ENCODE results near the gene SPATA25. TPM values are rescaled to one million over a fixed set of nuclear protein-coding genes. Genes with fewer than 3 reads are reported as not detected.
A peak's percentile ranks its signal among the peaks of the same experiment; 100 is the strongest.

The SPATA25 gene
- polyA plus RNA-seq, 3 donors from 2014 or later, result not detected

GRCh38 chr20:45920462-45921336, 33.3 kb upstream of the SPATA25 start:
- Mint-ChIP-seq H3K27ac (no peak overlapping the region), H3K4me3 (no peak overlapping the region), H3K27me3 (ENCODE audit: low read depth in 3 of 3) (peaks cover 4 to 10% (median 9%) of the 10 kb centered on the region in 3 donors), H3K36me3 (no peaks in the 10 kb centered on the region), H3K4me1 (no peaks in the 10 kb centered on the region), H3K9me3 (no peaks in the 10 kb centered on the region)
- DNase-seq, result no peak

- H3K4me1 Mint-ChIP-seq, result no peaks in the 10 kb centered on the region
- H3K27ac Mint-ChIP-seq, result no peak overlapping the region
- no peaks in the 10 kb centered on the region for H3K36me3 Mint-ChIP-seq
- peaks cover 4 to 10% (median 9%) of the 10 kb centered on the region in 3 donors for H3K27me3 Mint-ChIP-seq (ENCODE audit: low read depth in 3 of 3)
- no peak overlapping the region for H3K4me3 Mint-ChIP-seq
- DNase-seq, result no peak
- H3K9me3 Mint-ChIP-seq, result no peaks in the 10 kb centered on the region
These were observed 32.3 kb upstream of the SPATA25 start for GRCh38 chr20:45919542-45920399.

GRCh38 chr20:45918779-45919537, 31.5 kb upstream of the SPATA25 start:
- no peak overlapping the region for H3K27ac Mint-ChIP-seq
- H3K4me3 Mint-ChIP-seq, result no peak overlapping the region
- no peaks in the 10 kb centered on the region for H3K36me3 Mint-ChIP-seq
- no peak for DNase-seq
- no peaks in the 10 kb centered on the region for H3K4me1 Mint-ChIP-seq
- no peaks in the 10 kb centered on the region for H3K9me3 Mint-ChIP-seq
- H3K27me3 Mint-ChIP-seq (ENCODE audit: low read depth in 3 of 3), result peaks cover 5 to 10% (median 9%) of the 10 kb centered on the region in 3 donors

GRCh38 chr20:45918182-45918737, 30.8 kb upstream of the SPATA25 start:
- H3K27me3 Mint-ChIP-seq (ENCODE audit: low read depth in 3 of 3), result peaks cover 5 to 10% (median 9%) of the 10 kb centered on the region in 3 donors
- no peak overlapping the region for H3K4me3 Mint-ChIP-seq
- H3K36me3 Mint-ChIP-seq, result no peaks in the 10 kb centered on the region
- no peaks in the 10 kb centered on the region for H3K4me1 Mint-ChIP-seq
- no peaks in the 10 kb centered on the region for H3K9me3 Mint-ChIP-seq
- DNase-seq, result no peak
- H3K27ac Mint-ChIP-seq, result no peak overlapping the region

- no peak for DNase-seq
- Mint-ChIP-seq H3K9me3 (no peaks in the 10 kb centered on the region), H3K27me3 (ENCODE audit: low read depth in 3 of 3) (peaks cover 5 to 10% (median 9%) of the 10 kb centered on the region in 3 donors), H3K27ac (no peak overlapping the region), H3K4me1 (no peaks in the 10 kb centered on the region), H3K36me3 (no peaks in the 10 kb centered on the region), H3K4me3 (no peak overlapping the region)
These were observed 30.3 kb upstream of the SPATA25 start for GRCh38 chr20:45917790-45918141.

- H3K27me3 Mint-ChIP-seq (ENCODE audit: low read depth in 3 of 3), result peaks cover 4 to 9% (median 8%) of the 10 kb centered on the region in 3 donors
- no peak overlapping the region for H3K27ac Mint-ChIP-seq
- no peaks in the 10 kb centered on the region for H3K9me3 Mint-ChIP-seq
- H3K4me1 Mint-ChIP-seq, result peaks cover 13 to 16% of the 10 kb centered on the region in 2 donors
- no peak for DNase-seq
- peak overlapping the region in 1 of 5 donors; percentile 55 for H3K4me3 Mint-ChIP-seq
- no peaks in the 10 kb centered on the region for H3K36me3 Mint-ChIP-seq
These were observed 25.7 kb upstream of the SPATA25 start for GRCh38 chr20:45913116-45913515.

GRCh38 chr20:45912344-45912682, 24.9 kb upstream of the SPATA25 start:
- Mint-ChIP-seq H3K4me3 (peak overlapping the region; percentile 30 to 75 (median 62)), H3K4me1 (peaks cover 13 to 16% of the 10 kb centered on the region in 2 donors), H3K36me3 (no peaks in the 10 kb centered on the region), H3K27ac (peak overlapping the region in 1 of 6 donors; percentile 30), H3K9me3 (no peaks in the 10 kb centered on the region), H3K27me3 (ENCODE audit: low read depth in 3 of 3) (peaks cover 4 to 10% (median 8%) of the 10 kb centered on the region in 3 donors)
- no peak for DNase-seq

GRCh38 chr20:45911486-45912343, 24.3 kb upstream of the SPATA25 start, which contains the start of gene PLTP:
Gene PLTP, minus strand, starts transcription at chr20:45912155. Its CDS starts 703 bp downstream, at chr20:45911452.
- Mint-ChIP-seq H3K4me1 (peaks cover 13 to 16% of the 10 kb centered on the region in 2 donors), H3K27ac (peak within 1 kb of the TSS; percentile 66 to 91 (median 80)), H3K4me3 (peak within 1 kb of the TSS; percentile 73 to 91 (median 78)), H3K9me3 (no peaks in the 10 kb centered on the region), H3K36me3 (no peaks in the 10 kb centered on the region), H3K27me3 (ENCODE audit: low read depth in 3 of 3) (peaks cover 4 to 10% (median 8%) of the 10 kb centered on the region in 3 donors)
- peak; percentile 50 to 59 (median 57) for DNase-seq

- Mint-ChIP-seq H3K36me3 (peaks cover 0 to under 1% (median 0%) of the 10 kb centered on the region in 3 donors), H3K27ac (peak overlapping the region; percentile 66 to 91 (median 80)), H3K4me1 (peaks cover 13 to 16% of the 10 kb centered on the region in 2 donors), H3K27me3 (ENCODE audit: low read depth in 3 of 3) (peaks cover under 1 to 10% (median 6%) of the 10 kb centered on the region in 3 donors), H3K9me3 (no peaks in the 10 kb centered on the region), H3K4me3 (peak overlapping the region; percentile 73 to 91 (median 78))
- DNase-seq, result peak; percentile 92 to 94 (median 93)
These were observed 23.5 kb upstream of the SPATA25 start for GRCh38 chr20:45910670-45911485.

GRCh38 chr20:45909817-45910669, 22.6 kb upstream of the SPATA25 start:
- no peaks in the 10 kb centered on the region for H3K9me3 Mint-ChIP-seq
- H3K27me3 Mint-ChIP-seq (ENCODE audit: low read depth in 3 of 3), result peaks cover 0 to 10% (median 6%) of the 10 kb centered on the region in 3 donors
- peak overlapping the region; percentile 58 to 91 (median 78) for H3K27ac Mint-ChIP-seq

GRCh38 chr20:45909336-45909808, 21.9 kb upstream of the SPATA25 start:
- Mint-ChIP-seq H3K27ac (peak overlapping the region in 1 of 6 donors; percentile 53), H3K9me3 (no peaks in the 10 kb centered on the region), H3K36me3 (peaks cover 0 to 7% (median 0%) of the 10 kb centered on the region in 3 donors), H3K27me3 (ENCODE audit: low read depth in 3 of 3) (peaks cover 0 to 10% (median 6%) of the 10 kb centered on the region in 3 donors), H3K4me3 (no peak overlapping the region), H3K4me1 (peaks cover 13 to 16% of the 10 kb centered on the region in 2 donors)
- DNase-seq, result no peak

More at GRCh38 chr20:45909817-45910669, 22.6 kb upstream of the SPATA25 start:
- Mint-ChIP-seq H3K4me1 (peaks cover 13 to 16% of the 10 kb centered on the region in 2 donors), H3K4me3 (peak overlapping the region; percentile 73 to 91 (median 78)), H3K36me3 (peaks cover 0 to 7% (median 0%) of the 10 kb centered on the region in 3 donors)
- no peak for DNase-seq

Data from immature natural killer cell (primary cell).